B cell (primary cell): ENCODE data around the gene LGR5. TPM values are rescaled to one million over a fixed set of nuclear protein-coding genes. Genes with fewer than 3 reads are reported as not detected.

Source experiments
- ATAC-seq: fragments of 200-7000 bp; cut with Tn5 transposase; one replicate; pipeline ENCODE4 v1.10.0; 2021; ENCODE audit warnings: low read depth, mild to moderate bottlenecking, moderate number of reproducible peaks, moderate library complexity
- CTCF ChIA-PET: fragments of 350-600 bp; sonication (Branson Sonifier 250); formaldehyde crosslinking; loops from one replicate; lab custom pipeline; 2021; ENCODE audit warnings: antibody characterized with exemption, inconsistent platforms; lab: Charles Lee
- POLR2A ChIA-PET: fragments of 350-600 bp; sonication (Branson Sonifier 250); formaldehyde crosslinking; loops from one replicate; lab custom pipeline; 2021; ENCODE audit warnings: antibody characterized with exemption; lab: Charles Lee
- DNase-seq: peaks from one replicate; pipeline ENCODE4 v3.0.0; 2013
- H2AFZ ChIP-seq: 2 replicates; pipeline ENCODE4 v1.6.1; 2012; ENCODE audit warnings: mild to moderate bottlenecking, low read depth, low read length; ENCODE audit not compliant: insufficient read depth, poor library complexity, severe bottlenecking
- H3K27ac ChIP-seq, 2 donors: 1 replicate in 1 of 2; 2 replicates in 1 of 2; pipeline ENCODE4 v1.5.1; 2012 to 2013; ENCODE audit warnings: low read length in 2 of 2, mild to moderate bottlenecking in 2 of 2, moderate library complexity in 1 of 2
- H3K27me3 ChIP-seq, 4 experiments: fragments of 200-600 bp in 1 of 4; sonication (generic) in 1 of 4; replicated peaks in 1 of 4; 1 replicate in 2 of 4; 2 replicates in 2 of 4; pipeline versions ENCODE4 v1.6.1 to v1.7.0; 2013 to 2016; ENCODE audit warnings: low read length in 3 of 4, mild to moderate bottlenecking in 2 of 4, mixed read lengths in 1 of 4, moderate library complexity in 1 of 4; ENCODE audit not compliant: insufficient read depth in 4 of 4, control insufficient read depth in 3 of 4; ENCODE audit errors: control extremely low read depth in 1 of 4
- H3K36me3 ChIP-seq, 2 experiments: replicated peaks in 1 of 2; 1 replicate in 1 of 2; 2 replicates in 1 of 2; pipeline versions ENCODE4 v1.6.1 to v1.7.1; 2013; ENCODE audit warnings: low read length in 1 of 2; ENCODE audit not compliant: insufficient read depth in 2 of 2, control insufficient read depth in 1 of 2; ENCODE audit errors: control extremely low read depth in 1 of 2, extremely low read depth in 1 of 2
- H3K4me1 ChIP-seq, 2 donors: fragments of 200-600 bp in 1 of 2; sonication (generic) in 1 of 2; 1 replicate in 1 of 2; 2 replicates in 1 of 2; pipeline versions ENCODE4 v1.5.1 to v1.6.1; 2013 to 2017; ENCODE audit warnings: low read length in 2 of 2; ENCODE audit not compliant: control insufficient read depth in 2 of 2, insufficient read depth in 2 of 2
- H3K4me2 ChIP-seq: replicated peaks from 2 replicates; pipeline ENCODE3; 2012; ENCODE audit warnings: mild to moderate bottlenecking, low read depth, low read length; ENCODE audit not compliant: poor library complexity, severe bottlenecking
- H3K4me3 ChIP-seq, 5 experiments: fragments of 200-600 bp in 1 of 5; sonication (generic) in 1 of 5; 1 replicate in 3 of 5; 2 replicates in 2 of 5; pipeline versions ENCODE4 v1.5.1 to v1.7.0; 2011 to 2016; ENCODE audit warnings: low read length in 4 of 5, mild to moderate bottlenecking in 4 of 5, low read depth in 2 of 5, control low read depth in 1 of 5, moderate library complexity in 1 of 5; ENCODE audit not compliant: insufficient read depth in 1 of 5; ENCODE audit errors: control extremely low read depth in 1 of 5, extremely low read depth in 1 of 5
- H3K79me2 ChIP-seq: fragments of 200-600 bp; sonication (generic); one replicate; pipeline ENCODE4 v1.6.0; 2016; ENCODE audit warnings: low read length; ENCODE audit not compliant: control insufficient read depth, insufficient read depth
- H3K9ac ChIP-seq: fragments of 200-600 bp; sonication (generic); 2 replicates; pipeline ENCODE4 v1.6.1; 2017; ENCODE audit warnings: mild to moderate bottlenecking, low read length, moderate library complexity
- H3K9me3 ChIP-seq, 3 donors: one replicate each; pipeline versions ENCODE4 v1.6.1 to v1.7.1; 2013; ENCODE audit warnings: low read length in 2 of 3; ENCODE audit not compliant: control insufficient read depth in 2 of 3, insufficient read depth in 1 of 3; ENCODE audit errors: control extremely low read depth in 1 of 3
- H4K20me1 ChIP-seq: 2 replicates; pipeline ENCODE4 v1.6.0; 2012; ENCODE audit warnings: mild to moderate bottlenecking, low read length; ENCODE audit not compliant: insufficient read depth, control insufficient read depth, poor library complexity, severe bottlenecking
- H3K27ac Mint-ChIP-seq: one replicate; pipeline ENCODE4 v1.8.0; 2021; ENCODE audit warnings: mixed read lengths
- H3K27me3 Mint-ChIP-seq: one replicate; pipeline ENCODE4 v1.8.0; 2021; ENCODE audit warnings: mixed read lengths
- H3K4me1 Mint-ChIP-seq: one replicate; pipeline ENCODE4 v1.8.0; 2021; ENCODE audit warnings: mixed read lengths
- H3K4me3 Mint-ChIP-seq: one replicate; pipeline ENCODE4 v1.8.0; 2021; ENCODE audit warnings: mixed read lengths
- H3K9me3 Mint-ChIP-seq: one replicate; pipeline ENCODE4 v1.8.0; 2022; ENCODE audit warnings: mixed read lengths; ENCODE audit not compliant: insufficient read depth
- CTCF ChIP-seq: fragments of 200-600 bp; IDR thresholded peaks from one replicate; pipeline ENCODE4 v1.8.0; 2022; ENCODE audit warnings: antibody characterized with exemption, mild to moderate bottlenecking
- EZH2 ChIP-seq: IDR thresholded peaks from 2 replicates; pipeline ENCODE4 v1.6.1; 2012; ENCODE audit warnings: borderline replicate concordance, low read depth, mild to moderate bottlenecking, moderate library complexity, low read length; ENCODE audit not compliant: insufficient read depth, poor library complexity, severe bottlenecking
- WGBS: methylation state at CpG from one replicate; pipeline ENCODE4 v1.1.5; 2013; ENCODE audit warnings: missing lambda C conversion rate; ENCODE audit not compliant: insufficient coverage; 5-methylcytosine and 5-hydroxymethylcytosine counted together
- intact Hi-C: fragments of 100-400 bp; cut with micrococcal nuclease; formaldehyde crosslinking; loops from one replicate; pipeline ENCODE4 v1.10.0; 2022
- polyA plus RNA-seq: library from polyadenylated mRNA; depleted of rRNA; stranded (reverse); fragments of >200 nt; gene quantifications from 2 replicates; pipeline ENCODE4 v1.2.3, GENCODE V29; 2012
- total RNA-seq, 2 donors: library from RNA; stranded (reverse); fragments of 120-200 nt in 1 of 2; gene quantifications; 1 replicate in 1 of 2; 2 replicates in 1 of 2; pipeline versions ENCODE4 v1.2.3 to v1.2.4, GENCODE V29; 2013 to 2022

LGR5 gene
- total and polyA plus RNA-seq, 2 donors (not counting 1 experiment from before 2014, with no cell fraction given) = 0.06 TPM; not detected in 1

- no peaks in the 10 kb centered on the region for H3K4me1 ChIP-seq
- DNase-seq = no peak
- no peak overlapping the region for H3K4me3 Mint-ChIP-seq
- no peak overlapping the region for H3K9ac ChIP-seq
- intact Hi-C loops = no loop called here
- H3K4me1 Mint-ChIP-seq = no peaks in the 10 kb centered on the region
- H3K9me3 ChIP-seq = no peaks in the 10 kb centered on the region
- H3K27me3 ChIP-seq = peaks cover 0 to 4% (median 0%) of the 10 kb centered on the region in 4 experiments
- no peak overlapping the region for H3K4me3 ChIP-seq
- H3K36me3 ChIP-seq = no peaks in the 10 kb centered on the region
- no peak overlapping the region for H3K4me2 ChIP-seq
- ChIA-PET POLR2A (no interaction called here), CTCF (interaction anchor here (0.7 kb wide), 1 partner anchor 31 kb away, joined by 3 read pairs; no protein-coding TSS in a partner anchor)
- no peak overlapping the region for H3K27ac ChIP-seq
- peaks cover 2% of the 10 kb centered on the region for H3K9me3 Mint-ChIP-seq
- no peak for ATAC-seq
- peaks cover 5% of the 10 kb centered on the region for H3K27me3 Mint-ChIP-seq
- H3K27ac Mint-ChIP-seq = no peak overlapping the region
- no peaks in the 10 kb centered on the region for H4K20me1 ChIP-seq
- no peaks in the 10 kb centered on the region for H3K79me2 ChIP-seq
- TF ChIP-seq CTCF = no peak
- TF ChIP-seq EZH2 = no peak
- no peak overlapping the region for H2AFZ ChIP-seq
Measured at GRCh38 chr12:71556448-71556847, 116.8 kb downstream of the LGR5 start.

DNA sequence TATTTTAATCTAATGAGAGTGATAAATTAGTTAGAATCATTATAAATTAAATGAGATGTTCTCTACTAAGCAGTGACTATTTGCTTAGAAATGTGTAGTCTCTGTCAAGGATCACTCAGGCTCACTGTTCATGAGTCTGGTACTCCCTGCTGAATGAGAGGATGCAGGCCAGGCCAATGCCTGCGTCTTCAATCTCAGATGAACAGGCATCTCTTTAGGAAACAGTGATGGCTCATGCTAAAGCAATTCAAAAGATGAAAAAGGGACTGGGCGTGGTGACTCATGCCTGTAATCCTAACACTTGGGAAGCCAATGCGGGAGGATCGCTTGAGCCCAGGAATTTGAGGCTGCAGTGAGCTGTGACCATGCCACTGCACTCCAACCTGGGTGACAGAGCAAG lies 117.3 kb downstream of the LGR5 start:
- H3K79me2 ChIP-seq = no peaks in the 10 kb centered on the region
- 94% methylated on average over 2 of the region's 4 CpGs for WGBS
- no peak overlapping the region for H2AFZ ChIP-seq
- H3K36me3 ChIP-seq = no peaks in the 10 kb centered on the region
- no peak overlapping the region for H3K4me3 ChIP-seq
- H3K9me3 ChIP-seq = no peaks in the 10 kb centered on the region
- ChIA-PET POLR2A (no interaction called here), CTCF (interaction anchor here (0.7 kb wide), 1 partner anchor 31 kb away, joined by 3 read pairs; no protein-coding TSS in a partner anchor)
- H3K27me3 ChIP-seq = peaks cover 0 to 4% (median 0%) of the 10 kb centered on the region in 4 experiments
- Mint-ChIP-seq H3K4me1 (no peaks in the 10 kb centered on the region), H3K27me3 (peaks cover 5% of the 10 kb centered on the region), H3K4me3 (no peak overlapping the region), H3K27ac (no peak overlapping the region), H3K9me3 (peaks cover 2% of the 10 kb centered on the region)
- no peak overlapping the region for H3K4me2 ChIP-seq
- TF ChIP-seq EZH2 = no peak
- TF ChIP-seq CTCF = no peak
- no peaks in the 10 kb centered on the region for H4K20me1 ChIP-seq
- ATAC-seq = no peak
- no peaks in the 10 kb centered on the region for H3K4me1 ChIP-seq
- no peak overlapping the region for H3K9ac ChIP-seq
- intact Hi-C loops = no loop called here
- no peak overlapping the region for H3K27ac ChIP-seq
- no peak for DNase-seq
